GM12874 (cell line): ENCODE measurements around the gene MECP2.

ENCODE experiments used
- TF ChIP-seq, protein P1 (sequence below): IDR thresholded peaks from 2 replicates; pipeline ENCODE4 v1.5.1; 2011; ENCODE audit warnings: low read depth, mild to moderate bottlenecking, control low read depth, low read length, moderate library complexity; ENCODE audit not compliant: insufficient read depth

The MECP2 gene

DNA sequence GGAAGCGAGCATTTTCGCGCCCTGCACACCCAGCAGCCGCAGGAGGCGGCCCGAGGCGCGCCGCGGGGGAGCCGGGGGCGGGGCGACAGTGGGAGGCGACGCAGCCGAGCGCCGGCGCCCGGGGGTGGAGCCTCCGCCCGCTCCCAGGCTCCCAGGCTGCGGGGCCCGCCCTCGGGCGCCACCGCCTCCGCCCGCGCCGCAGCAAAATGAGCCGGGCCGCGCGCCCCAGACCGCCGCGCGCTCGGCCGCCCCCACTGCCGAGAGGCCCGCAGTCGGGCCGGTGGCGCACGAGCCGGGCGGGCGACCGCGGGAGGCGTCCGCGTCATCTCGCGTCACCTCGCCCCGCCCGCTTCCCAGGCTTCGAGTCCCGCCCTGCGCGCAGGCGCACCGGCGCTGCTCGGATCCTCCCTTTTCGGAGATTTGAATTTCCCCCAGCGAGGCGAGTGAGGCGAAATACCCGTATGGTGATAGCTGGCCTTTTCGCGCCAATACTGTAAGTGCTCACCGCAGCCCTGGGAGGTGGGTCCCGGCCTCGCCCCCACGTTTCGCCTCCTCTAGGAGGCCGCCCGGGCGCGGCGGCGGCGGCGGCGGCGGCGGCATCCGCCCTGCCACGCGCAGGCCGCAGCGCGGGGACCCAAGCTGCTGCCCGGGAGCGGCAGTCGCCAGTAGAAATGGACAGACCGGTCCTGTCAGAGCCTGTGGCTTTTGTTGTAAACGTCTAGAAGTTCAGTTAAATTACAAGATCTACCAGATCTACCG is 125.0 kb downstream of the MECP2 start, which contains the start of gene TMEM187:
TSS of gene TMEM187 (plus strand) at position 387 of the 759 bp plus-strand sequence. CDS start 9,309 bp downstream, outside the sequence.
- TF ChIP-seq, protein P1, sequence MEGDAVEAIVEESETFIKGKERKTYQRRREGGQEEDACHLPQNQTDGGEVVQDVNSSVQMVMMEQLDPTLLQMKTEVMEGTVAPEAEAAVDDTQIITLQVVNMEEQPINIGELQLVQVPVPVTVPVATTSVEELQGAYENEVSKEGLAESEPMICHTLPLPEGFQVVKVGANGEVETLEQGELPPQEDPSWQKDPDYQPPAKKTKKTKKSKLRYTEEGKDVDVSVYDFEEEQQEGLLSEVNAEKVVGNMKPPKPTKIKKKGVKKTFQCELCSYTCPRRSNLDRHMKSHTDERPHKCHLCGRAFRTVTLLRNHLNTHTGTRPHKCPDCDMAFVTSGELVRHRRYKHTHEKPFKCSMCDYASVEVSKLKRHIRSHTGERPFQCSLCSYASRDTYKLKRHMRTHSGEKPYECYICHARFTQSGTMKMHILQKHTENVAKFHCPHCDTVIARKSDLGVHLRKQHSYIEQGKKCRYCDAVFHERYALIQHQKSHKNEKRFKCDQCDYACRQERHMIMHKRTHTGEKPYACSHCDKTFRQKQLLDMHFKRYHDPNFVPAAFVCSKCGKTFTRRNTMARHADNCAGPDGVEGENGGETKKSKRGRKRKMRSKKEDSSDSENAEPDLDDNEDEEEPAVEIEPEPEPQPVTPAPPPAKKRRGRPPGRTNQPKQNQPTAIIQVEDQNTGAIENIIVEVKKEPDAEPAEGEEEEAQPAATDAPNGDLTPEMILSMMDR: no peak
